ENCODE measurements around the gene CA7.

The CA7 gene

GRCh38 chr16:66844009-66844341, 239 bp upstream of the CA7 start:
- CTCF ChIA-PET = interaction anchor here (1.0 to 16.2 kb wide), 5 partner anchors 14 to 29 kb away, joined by 3 to 176 read pairs (median 4); partner anchors contain the start of gene NAE1
- TF ChIP-seq CTCF (IDR thresholded peaks at IDR 0.05; ENCODE audit: control extremely low read depth, extremely low read depth, low read depth, missing control alignments) = no peak
- POLR2A ChIA-PET = no interaction called here
- no peak for DNase-seq (ENCODE audit: extremely low spot score)

GRCh38 chr16:66845080-66845410, 831 bp downstream of the CA7 start:
- TF ChIP-seq CTCF (IDR thresholded peaks at IDR 0.05; ENCODE audit: control extremely low read depth, extremely low read depth, low read depth, missing control alignments) = no peak
- ChIA-PET POLR2A (no interaction called here), CTCF (interaction anchor here (8.2 to 16.2 kb wide), 2 partner anchors 15 to 23 kb away, joined by 68 to 176 read pairs; partner anchors contain the start of gene NAE1)
- DNase-seq (ENCODE audit: extremely low spot score) = no peak

DNA sequence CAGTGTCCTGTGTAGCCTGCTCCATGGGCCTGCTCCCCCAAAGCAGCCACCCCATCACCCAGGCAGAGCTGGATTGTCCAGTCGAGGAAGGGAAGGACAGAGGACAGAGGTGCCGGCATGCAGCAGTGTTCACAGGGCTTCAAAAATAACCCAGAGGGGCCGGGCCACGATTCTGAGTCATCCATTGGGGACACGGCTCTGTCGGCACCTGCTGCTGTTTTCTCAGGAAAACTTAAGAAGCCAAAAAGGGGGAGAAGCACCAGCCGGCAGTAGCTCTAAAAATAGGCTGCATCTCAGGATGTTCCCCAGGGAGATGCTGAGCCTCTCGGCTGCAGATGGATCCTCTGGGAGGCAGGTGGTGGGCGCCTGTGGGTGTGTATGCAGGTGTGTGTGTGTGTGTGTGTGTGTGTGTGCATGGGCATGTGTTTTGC, 1.6 kb downstream of the CA7 start:
- ChIA-PET POLR2A (no interaction called here), CTCF (interaction anchor here (2.1 to 16.2 kb wide), 3 partner anchors 16 to 27 kb away, joined by 6 to 176 read pairs (median 68); partner anchors contain the start of gene NAE1)
- TF ChIP-seq CTCF (IDR thresholded peaks at IDR 0.05; ENCODE audit: control extremely low read depth, extremely low read depth, low read depth, missing control alignments) = no peak
- DNase-seq (ENCODE audit: extremely low spot score) = no peak

DNA sequence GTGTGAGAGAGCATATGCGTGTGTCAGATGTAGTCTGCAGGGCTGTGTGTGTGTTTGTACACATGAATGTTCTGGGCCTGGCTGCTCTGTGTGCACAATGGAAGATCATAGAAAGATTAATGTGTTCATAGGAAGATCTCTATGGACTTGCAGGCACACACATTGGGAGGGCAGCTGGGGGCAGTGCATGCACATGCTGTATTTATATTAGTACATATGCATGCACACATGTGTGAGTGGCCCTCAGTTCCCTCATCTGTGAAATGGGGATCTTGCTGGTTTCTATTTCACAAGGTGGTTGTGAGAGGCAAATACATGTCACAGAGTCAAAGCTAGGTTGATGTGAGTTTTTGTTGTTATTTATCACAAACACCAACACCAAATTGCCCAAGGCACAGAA, 2.1 kb downstream of the CA7 start:
- ChIA-PET CTCF (interaction anchor here (0.7 to 16.2 kb wide), 4 partner anchors 16 to 238 kb away, joined by 3 to 176 read pairs (median 37); partner anchors contain the start of gene NAE1), POLR2A (no interaction called here)
- DNase-seq (ENCODE audit: extremely low spot score) = no peak
- TF ChIP-seq CTCF (IDR thresholded peaks at IDR 0.05; ENCODE audit: control extremely low read depth, extremely low read depth, low read depth, missing control alignments) = no peak

DNA sequence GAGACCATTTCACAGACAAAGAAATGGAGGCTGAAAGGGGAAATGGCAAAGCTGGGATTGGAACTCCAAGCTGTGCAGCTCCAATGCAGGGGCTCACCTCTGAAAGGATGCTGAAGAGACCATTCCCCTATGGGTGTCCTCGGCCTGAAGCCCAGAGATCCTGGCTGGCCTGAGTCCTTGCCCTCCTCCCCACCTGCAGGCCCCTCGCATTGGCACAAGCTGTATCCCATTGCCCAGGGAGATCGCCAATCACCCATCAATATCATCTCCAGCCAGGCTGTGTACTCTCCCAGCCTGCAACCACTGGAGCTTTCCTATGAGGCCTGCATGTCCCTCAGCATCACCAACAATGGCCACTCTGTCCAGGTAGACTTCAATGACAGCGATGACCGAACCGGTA, 2.6 kb downstream of the CA7 start:
- no peak for TF ChIP-seq CTCF (IDR thresholded peaks at IDR 0.05; ENCODE audit: control extremely low read depth, extremely low read depth, low read depth, missing control alignments)
- no peak for DNase-seq (ENCODE audit: extremely low spot score)
- ChIA-PET POLR2A (no interaction called here), CTCF (interaction anchor here (0.7 to 16.2 kb wide), 6 partner anchors 13 to 238 kb away, joined by 3 to 176 read pairs (median 4); partner anchors contain the start of gene NAE1)

DNA sequence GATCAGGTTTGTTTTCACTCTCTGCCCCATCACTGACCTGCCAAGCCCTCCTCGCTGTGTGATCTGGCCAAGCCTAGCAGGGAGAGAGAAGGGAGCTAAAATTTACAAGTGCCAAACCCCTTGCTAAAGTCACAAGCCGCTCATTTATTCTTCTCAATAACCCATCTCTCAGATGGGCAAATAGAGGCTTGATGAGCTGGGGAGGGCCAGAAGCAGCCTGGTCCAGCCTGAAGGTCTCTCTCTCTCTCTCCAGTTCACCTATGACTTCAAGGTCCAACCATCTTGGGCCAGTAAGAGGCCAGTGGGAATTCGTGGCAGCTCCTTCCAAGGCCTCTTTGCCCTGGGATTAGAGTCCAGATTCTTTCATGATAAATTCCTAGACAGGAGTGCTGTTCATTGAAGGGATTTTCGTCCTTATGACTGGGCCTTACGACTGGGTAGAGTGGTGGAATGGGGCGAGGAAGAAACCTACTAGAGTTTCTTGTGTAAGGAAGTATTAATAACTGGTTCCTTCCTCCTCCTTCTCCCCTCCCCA, 3.4 kb downstream of the CA7 start:
- no peak for TF ChIP-seq CTCF (IDR thresholded peaks at IDR 0.05; ENCODE audit: control extremely low read depth, extremely low read depth, low read depth, missing control alignments)
- CTCF ChIA-PET = interaction anchor here (1.0 to 16.2 kb wide), 6 partner anchors 13 to 196 kb away, joined by 3 to 176 read pairs (median 4); partner anchors contain the start of gene NAE1
- POLR2A ChIA-PET = no interaction called here

More for the DNA sequence above, 3.4 kb downstream of the CA7 start:
- no peak for DNase-seq (ENCODE audit: extremely low spot score)

All from GM10248 (cell line).